HepG2 (cell line): Measurements from ENCODE around the gene APC2. TPM values are rescaled to one million over a fixed set of nuclear protein-coding genes. Genes with fewer than 3 reads are reported as not detected.

Source experiments
- CENPX ChIP-seq: sonication (generic); formaldehyde crosslinking; IDR thresholded peaks from 2 replicates; pipeline ENCODE4 v1.9.0; 2021; ENCODE audit warnings: mild to moderate bottlenecking, missing genetic modification reagents, moderate library complexity
- GTF2F1 ChIP-seq: fragments of 150-350 bp; IDR thresholded peaks from 2 replicates; pipeline ENCODE4 v1.6.1; 2014; ENCODE audit warnings: low read length
- MTA3 ChIP-seq: sonication (generic); formaldehyde crosslinking; IDR thresholded peaks from 2 replicates; pipeline ENCODE4 v1.4.0; 2020; ENCODE audit warnings: missing genetic modification reagents
- NFYC ChIP-seq: IDR thresholded peaks from 2 replicates; pipeline ENCODE4 v1.6.1; 2016; ENCODE audit warnings: missing genetic modification reagents, missing compliant biosample characterization
- PHF20 ChIP-seq: sonication (generic); formaldehyde crosslinking; IDR thresholded peaks from 2 replicates; pipeline ENCODE4 v1.5.0; 2020; ENCODE audit warnings: mild to moderate bottlenecking, missing genetic modification reagents
- SATB2 ChIP-seq: sonication (generic); formaldehyde crosslinking; IDR thresholded peaks from 2 replicates; pipeline ENCODE4 v1.5.0; 2020; ENCODE audit warnings: missing genetic modification reagents
- SETDB1 ChIP-seq: sonication (generic); formaldehyde crosslinking; IDR thresholded peaks from 2 replicates; pipeline ENCODE4 v1.5.1; 2020; ENCODE audit warnings: missing genetic modification reagents, mild to moderate bottlenecking, borderline replicate concordance
- SIN3B ChIP-seq: fragments of 150-350 bp; IDR thresholded peaks from 2 replicates; pipeline ENCODE4 v1.6.1; 2014; ENCODE audit warnings: low read length
- SRY ChIP-seq: sonication (generic); formaldehyde crosslinking; IDR thresholded peaks from 2 replicates; pipeline ENCODE4 v1.8.0; 2022; ENCODE audit warnings: mild to moderate bottlenecking, missing genetic modification reagents
- SUZ12 ChIP-seq: fragments of 150-350 bp; IDR thresholded peaks from 2 replicates; pipeline ENCODE4 v1.6.1; 2014; ENCODE audit warnings: low read depth, low read length
- TAF15 ChIP-seq: fragments of 200-400 bp; formaldehyde crosslinking; IDR thresholded peaks from one replicate; pipeline ENCODE4 v1.6.1; 2018; ENCODE audit warnings: mild to moderate bottlenecking, low read depth, low read length; ENCODE audit not compliant: poor library complexity, severe bottlenecking
- TBX3 ChIP-seq: fragments of 450-650 bp; IDR thresholded peaks from 2 replicates; pipeline ENCODE4 v1.6.1; 2017; ENCODE audit warnings: antibody characterized with exemption, mild to moderate bottlenecking, inconsistent platforms, borderline replicate concordance
- U2AF1 ChIP-seq: fragments of 200-400 bp; formaldehyde crosslinking; optimal IDR thresholded peaks from 2 replicates; pipeline ENCODE3; 2017; ENCODE audit warnings: mild to moderate bottlenecking, low read depth, low read length
- ZNF136 ChIP-seq: sonication (generic); formaldehyde crosslinking; IDR thresholded peaks from 2 replicates; pipeline ENCODE4 v1.8.1; 2022; ENCODE audit warnings: low read depth, mild to moderate bottlenecking, moderate library complexity, missing genetic modification reagents
- ZNF205 ChIP-seq: IDR thresholded peaks from 2 replicates; pipeline ENCODE4 v1.6.1; 2018; ENCODE audit warnings: missing biosample characterization, missing genetic modification reagents
- ZNF256 ChIP-seq: sonication (generic); formaldehyde crosslinking; conservative IDR thresholded peaks from 2 replicates; pipeline ENCODE4 v1.4.0; 2020; ENCODE audit warnings: missing genetic modification reagents
- ZNF282 ChIP-seq: fragments of 450-650 bp; IDR thresholded peaks from 2 replicates; pipeline ENCODE4 v1.6.1; 2018; ENCODE audit not compliant: partially characterized antibody
- ZNF577 ChIP-seq: sonication (generic); formaldehyde crosslinking; IDR thresholded peaks from 2 replicates; pipeline ENCODE4 v1.4.0; 2020; ENCODE audit warnings: mild to moderate bottlenecking, low read depth, missing genetic modification reagents, borderline replicate concordance
- ZNF652 ChIP-seq: IDR thresholded peaks from 2 replicates; pipeline ENCODE4 v1.6.1; 2016; ENCODE audit warnings: low read depth, borderline replicate concordance
- ZSCAN29 ChIP-seq: sonication (generic); formaldehyde crosslinking; conservative IDR thresholded peaks from 2 replicates; pipeline ENCODE4 v1.4.0; 2020; ENCODE audit warnings: mild to moderate bottlenecking, missing genetic modification reagents
- polyA plus RNA-seq, 8 experiments: library from polyadenylated mRNA; depleted of rRNA in 3 of 8; stranded (reverse) in 7 of 8; unstranded in 1 of 8; fragments of >200 nt; fragmentation: Illumina TruSeq in 4 of 8; extraction: Trizol in 4 of 8; gene quantifications; 2 replicates each; pipeline versions ENCODE4 v1.2.1 to v1.2.3, GENCODE V29; 2011 to 2016; ENCODE audit warnings: low read depth in 4 of 8, missing spikeins in 1 of 8, mixed read lengths in 1 of 8; ENCODE audit not compliant: insufficient read depth in 1 of 8
- total RNA-seq, 5 experiments: library from RNA; depleted of rRNA; stranded (reverse); fragments of >200 nt; fragmentation: Illumina TruSeq; extraction: Trizol; gene quantifications; 2 replicates each; pipeline ENCODE4 v1.2.3, GENCODE V29; 2016; ENCODE audit warnings: low read depth in 1 of 5
- TF ChIP-seq, protein P1 (sequence below): sonication (generic); formaldehyde crosslinking; IDR thresholded peaks from 2 replicates; pipeline ENCODE4 v1.5.1; 2020; ENCODE audit warnings: mild to moderate bottlenecking, missing genetic modification reagents, moderate library complexity
- TF ChIP-seq, protein P2 (sequence below): sonication (generic); formaldehyde crosslinking; IDR thresholded peaks from 2 replicates; pipeline ENCODE4 v1.5.1; 2020; ENCODE audit warnings: mild to moderate bottlenecking, missing genetic modification reagents, borderline replicate concordance
- TF ChIP-seq, protein P3 (sequence below): sonication (generic); formaldehyde crosslinking; IDR thresholded peaks from 2 replicates; pipeline ENCODE4 v1.5.1; 2020; ENCODE audit warnings: missing genetic modification reagents, mild to moderate bottlenecking, borderline replicate concordance
- TF ChIP-seq, protein P4 (sequence below): sonication (generic); formaldehyde crosslinking; IDR thresholded peaks from 2 replicates; pipeline ENCODE4 v1.5.1; 2020; ENCODE audit warnings: missing genetic modification reagents, mild to moderate bottlenecking, borderline replicate concordance

The APC2 gene
- total and polyA plus RNA-seq, 2 of the 13 experiments (the other 11 are each of a cell fraction or from before 2014, with no cell fraction given), result 0.08 to 0.22 TPM

DNA sequence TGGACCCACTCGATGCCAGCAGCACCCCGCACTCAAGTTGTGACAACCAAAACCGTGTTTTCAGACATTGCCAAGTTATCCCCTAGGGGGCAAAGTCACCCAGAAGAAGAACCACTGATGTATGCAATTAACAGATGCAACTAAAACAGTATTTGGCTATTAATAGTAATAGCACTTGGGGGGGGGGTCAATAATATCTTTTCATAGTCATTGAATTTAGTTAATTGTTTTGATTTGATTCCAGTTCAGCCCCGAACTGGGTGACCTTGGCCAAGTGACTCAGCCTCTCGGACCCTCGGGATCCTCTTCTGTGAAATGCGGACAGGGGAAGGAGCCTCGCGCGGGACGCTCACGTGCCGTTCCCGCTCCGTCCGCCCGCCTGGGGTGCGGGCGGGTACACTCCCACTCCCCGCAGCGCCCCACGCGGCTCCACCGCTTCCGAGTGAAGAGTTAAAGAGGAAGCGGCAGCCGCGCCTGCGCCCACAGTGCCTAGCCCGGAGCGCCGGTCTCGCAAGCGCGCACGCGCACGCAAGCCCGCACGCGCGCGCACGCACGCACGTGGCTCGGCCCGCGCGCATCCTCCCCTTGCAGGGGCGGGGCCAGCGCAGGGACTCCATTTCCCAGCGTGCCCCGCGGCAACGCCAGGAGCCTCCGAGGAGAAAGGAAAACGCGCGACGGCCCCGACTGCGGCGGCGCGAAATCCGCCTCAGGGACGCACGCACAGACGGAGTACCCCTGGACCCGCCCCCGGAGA is 43.0 kb upstream of the APC2 start (continued):
- TF ChIP-seq PHF20 (CRISPR knock-in tag) (no peak), ZNF256 (CRISPR knock-in tag) (no peak), ZSCAN29 (no peak), CENPX (CRISPR knock-in tag) (no peak), GTF2F1 (no peak), TBX3 (no peak), ZNF282 (no peak), ZNF652 (CRISPR knock-in tag) (peak; percentile 75; the same call in 1 of the 2 replicates), TAF15 (no peak), MTA3 (CRISPR knock-in tag) (no peak), SIN3B (no peak), SATB2 (CRISPR knock-in tag) (no peak), ZNF205 (CRISPR knock-in tag) (no peak; the same call in 1 of the 2 replicates), ZNF136 (CRISPR knock-in tag) (no peak), NFYC (CRISPR knock-in tag) (peak; percentile 56; the same call in 1 of the 2 replicates), SETDB1 (CRISPR knock-in tag) (no peak), SRY (no peak; the same call in 1 of the 2 replicates), U2AF1 (no peak), SUZ12 (peak; percentile 78), ZNF577 (CRISPR knock-in tag) (no peak)
- TF ChIP-seq, protein P1, sequence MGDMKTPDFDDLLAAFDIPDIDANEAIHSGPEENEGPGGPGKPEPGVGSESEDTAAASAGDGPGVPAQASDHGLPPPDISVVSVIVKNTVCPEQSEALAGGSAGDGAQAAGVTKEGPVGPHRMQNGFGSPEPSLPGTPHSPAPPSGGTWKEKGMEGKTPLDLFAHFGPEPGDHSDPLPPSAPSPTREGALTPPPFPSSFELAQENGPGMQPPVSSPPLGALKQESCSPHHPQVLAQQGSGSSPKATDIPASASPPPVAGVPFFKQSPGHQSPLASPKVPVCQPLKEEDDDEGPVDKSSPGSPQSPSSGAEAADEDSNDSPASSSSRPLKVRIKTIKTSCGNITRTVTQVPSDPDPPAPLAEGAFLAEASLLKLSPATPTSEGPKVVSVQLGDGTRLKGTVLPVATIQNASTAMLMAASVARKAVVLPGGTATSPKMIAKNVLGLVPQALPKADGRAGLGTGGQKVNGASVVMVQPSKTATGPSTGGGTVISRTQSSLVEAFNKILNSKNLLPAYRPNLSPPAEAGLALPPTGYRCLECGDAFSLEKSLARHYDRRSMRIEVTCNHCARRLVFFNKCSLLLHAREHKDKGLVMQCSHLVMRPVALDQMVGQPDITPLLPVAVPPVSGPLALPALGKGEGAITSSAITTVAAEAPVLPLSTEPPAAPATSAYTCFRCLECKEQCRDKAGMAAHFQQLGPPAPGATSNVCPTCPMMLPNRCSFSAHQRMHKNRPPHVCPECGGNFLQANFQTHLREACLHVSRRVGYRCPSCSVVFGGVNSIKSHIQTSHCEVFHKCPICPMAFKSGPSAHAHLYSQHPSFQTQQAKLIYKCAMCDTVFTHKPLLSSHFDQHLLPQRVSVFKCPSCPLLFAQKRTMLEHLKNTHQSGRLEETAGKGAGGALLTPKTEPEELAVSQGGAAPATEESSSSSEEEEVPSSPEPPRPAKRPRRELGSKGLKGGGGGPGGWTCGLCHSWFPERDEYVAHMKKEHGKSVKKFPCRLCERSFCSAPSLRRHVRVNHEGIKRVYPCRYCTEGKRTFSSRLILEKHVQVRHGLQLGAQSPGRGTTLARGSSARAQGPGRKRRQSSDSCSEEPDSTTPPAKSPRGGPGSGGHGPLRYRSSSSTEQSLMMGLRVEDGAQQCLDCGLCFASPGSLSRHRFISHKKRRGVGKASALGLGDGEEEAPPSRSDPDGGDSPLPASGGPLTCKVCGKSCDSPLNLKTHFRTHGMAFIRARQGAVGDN (CRISPR knock-in tag), result peak; percentile 79
- TF ChIP-seq, protein P2, sequence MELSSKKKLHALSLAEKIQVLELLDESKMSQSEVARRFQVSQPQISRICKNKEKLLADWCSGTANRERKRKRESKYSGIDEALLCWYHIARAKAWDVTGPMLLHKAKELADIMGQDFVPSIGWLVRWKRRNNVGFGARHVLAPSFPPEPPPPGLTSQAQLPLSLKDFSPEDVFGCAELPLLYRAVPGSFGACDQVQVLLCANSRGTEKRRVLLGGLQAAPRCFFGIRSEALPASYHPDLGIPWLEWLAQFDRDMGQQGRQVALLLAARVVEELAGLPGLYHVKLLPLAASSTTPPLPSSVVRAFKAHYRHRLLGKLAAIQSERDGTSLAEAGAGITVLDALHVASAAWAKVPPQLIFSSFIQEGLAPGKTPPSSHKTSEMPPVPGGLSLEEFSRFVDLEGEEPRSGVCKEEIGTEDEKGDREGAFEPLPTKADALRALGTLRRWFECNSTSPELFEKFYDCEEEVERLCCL, result no peak
- TF ChIP-seq, protein P3, sequence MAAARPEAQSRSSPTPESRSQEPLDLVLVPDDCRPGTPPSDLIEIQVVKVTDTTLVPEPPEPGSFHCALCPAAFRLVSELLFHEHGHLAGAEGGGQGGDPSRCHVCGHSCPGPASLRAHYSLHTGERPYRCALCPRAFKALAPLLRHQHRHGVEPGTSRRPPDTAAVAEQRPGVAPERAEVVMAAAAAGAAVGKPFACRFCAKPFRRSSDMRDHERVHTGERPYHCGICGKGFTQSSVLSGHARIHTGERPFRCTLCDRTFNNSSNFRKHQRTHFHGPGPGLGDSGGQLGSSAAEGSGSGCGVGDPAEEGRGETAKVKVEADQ, result 0 out of 2 replicates have a peak, but pooled peaks have one; percentile 54
- TF ChIP-seq, protein P4, sequence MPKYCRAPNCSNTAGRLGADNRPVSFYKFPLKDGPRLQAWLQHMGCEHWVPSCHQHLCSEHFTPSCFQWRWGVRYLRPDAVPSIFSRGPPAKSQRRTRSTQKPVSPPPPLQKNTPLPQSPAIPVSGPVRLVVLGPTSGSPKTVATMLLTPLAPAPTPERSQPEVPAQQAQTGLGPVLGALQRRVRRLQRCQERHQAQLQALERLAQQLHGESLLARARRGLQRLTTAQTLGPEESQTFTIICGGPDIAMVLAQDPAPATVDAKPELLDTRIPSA (CRISPR knock-in tag), result no peak
